ENCODE results near the gene REELD1.

DNA sequence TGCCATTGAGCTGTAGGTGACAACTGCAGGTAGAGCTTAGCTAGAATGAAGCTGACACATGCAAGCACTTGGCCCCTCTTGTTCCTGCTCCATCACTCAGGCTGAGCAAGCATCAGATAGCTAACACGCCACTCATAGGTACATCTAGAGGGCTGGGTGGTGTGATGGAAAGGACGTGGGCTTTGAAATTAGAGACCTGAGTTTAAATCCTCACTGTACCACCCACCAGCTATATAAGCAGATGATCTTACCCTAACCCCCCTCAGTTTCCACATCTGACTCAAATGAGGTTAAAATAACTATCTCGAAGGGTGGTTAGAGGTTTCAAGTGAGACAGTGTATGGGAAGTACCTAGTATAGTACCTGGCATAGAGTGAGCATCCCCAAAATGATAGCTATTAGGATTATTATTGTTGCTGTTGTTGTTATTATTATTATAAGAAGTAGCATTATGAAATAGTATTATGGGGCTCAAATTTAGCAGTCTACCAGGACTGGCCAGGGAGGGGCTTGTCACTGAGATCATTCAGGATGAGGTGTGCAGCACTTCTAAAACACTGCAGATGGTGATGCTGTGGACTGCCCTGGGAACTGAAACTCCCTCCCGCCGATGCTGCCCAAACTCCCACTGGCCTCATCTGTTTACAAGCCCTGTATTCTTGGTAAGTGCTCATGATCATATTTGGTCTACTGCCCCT is 59.0 kb downstream of the REELD1 start:
- no peak for TF ChIP-seq POLR2A (IDR thresholded peaks at IDR 0.05)
- no peak for TF ChIP-seq CTCF (IDR thresholded peaks at IDR 0.05)

Measured in adrenal gland (tissue), 5 donors.